Stimulated activated CD8-positive, alpha-beta memory T cell treated with anti-CD3 and anti-CD28 coated beads, Interleukin-12 subunit alpha, Interleukin-12 subunit beta, amount 100 ng/mL, for 24 hours (primary cell): ENCODE results near the gene OR1A2.
"Not testable (repeated sequence)": the region's sequence is repeated elsewhere in the genome, so short reads cannot be mapped to it uniquely, and the experiment has no call there.

ENCODE experiments used
- DNase-seq: peaks from one replicate; pipeline ENCODE4 v3.0.0-alpha.2; 2020; ENCODE audit errors: extremely low read depth

The OR1A2 gene

GRCh38 chr17:3197219-3197618 lies at the start of gene OR1A2:
TSS of gene OR1A2 (plus strand) at chr17:3197519. CDS start at chr17:3197519, 0 bp downstream.
- DNase-seq: no peak

DNA sequence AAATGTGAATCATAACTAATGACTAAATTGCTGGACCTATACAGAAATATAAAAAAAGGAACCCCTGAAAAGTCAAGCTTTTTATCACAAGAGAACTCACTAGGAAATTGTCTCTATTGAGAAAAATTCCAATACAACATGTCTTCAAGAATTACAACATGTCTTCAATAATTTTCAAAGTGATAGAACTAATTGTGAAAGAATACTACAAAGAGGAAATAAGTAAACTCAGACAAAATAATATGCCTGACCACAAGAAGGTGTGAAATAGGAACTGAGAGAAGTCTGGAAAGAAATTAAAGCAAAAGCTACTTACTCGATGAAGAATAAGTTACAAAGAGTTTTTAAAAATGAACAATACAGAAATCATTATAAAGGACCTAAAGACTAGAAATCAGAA lies 40.1 kb upstream of the OR1A2 start:
- DNase-seq: no peak

GRCh38 chr17:3167574-3167973 lies 29.7 kb upstream of the OR1A2 start:
- no peak for DNase-seq

GRCh38 chr17:3189961-3190360 lies 7.4 kb upstream of the OR1A2 start:
- DNase-seq: no peak

- DNase-seq: no peak
Measured at GRCh38 chr17:3207367-3207766, 10.0 kb downstream of the OR1A2 start, which contains the start of gene OR1A1. TSS of gene OR1A1 (plus strand) at chr17:3207667. CDS start at chr17:3215621, 7,954 bp downstream.

DNA sequence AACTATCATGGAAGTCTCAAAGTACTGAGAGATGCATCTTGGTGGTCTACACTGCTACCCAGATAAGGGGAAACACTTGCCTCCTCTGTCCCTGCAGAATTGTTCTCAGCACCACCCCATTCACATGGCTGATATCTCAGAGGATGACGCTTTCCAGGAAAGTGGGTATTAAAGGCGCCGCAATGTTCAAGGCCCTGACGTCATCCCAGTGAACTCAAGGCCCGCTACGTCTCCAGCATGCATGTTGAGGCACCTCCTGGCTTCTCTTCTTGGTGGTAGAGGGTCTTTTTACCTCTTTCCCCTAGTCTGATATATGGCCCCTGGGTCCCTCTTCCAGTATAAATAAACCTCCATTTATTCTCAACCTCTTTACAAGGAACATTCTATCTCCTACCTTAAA lies 11.2 kb downstream of the OR1A2 start:
- no peak for DNase-seq

GRCh38 chr17:3213001-3213400 lies 15.7 kb downstream of the OR1A2 start:
- no peak for DNase-seq

DNA sequence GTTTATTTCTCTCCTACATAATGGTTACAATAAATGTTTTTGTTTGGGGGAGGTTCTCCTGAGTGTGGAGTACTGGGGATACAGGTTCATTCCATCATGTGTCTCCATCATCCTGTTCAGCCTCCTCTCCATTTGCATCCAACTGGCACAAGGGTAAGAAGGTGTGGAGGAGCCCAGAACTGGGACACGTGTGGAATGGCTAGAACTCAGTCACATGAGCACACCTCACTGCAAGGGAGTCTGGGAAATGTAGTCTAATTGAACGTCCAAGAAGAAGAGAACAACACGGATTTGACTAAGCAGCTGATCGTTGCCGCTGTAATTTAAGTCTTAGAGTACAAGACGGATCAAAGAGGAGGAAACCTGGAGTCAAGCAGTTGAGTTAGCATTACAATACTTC lies 16.3 kb downstream of the OR1A2 start:
- no peak for DNase-seq

DNA sequence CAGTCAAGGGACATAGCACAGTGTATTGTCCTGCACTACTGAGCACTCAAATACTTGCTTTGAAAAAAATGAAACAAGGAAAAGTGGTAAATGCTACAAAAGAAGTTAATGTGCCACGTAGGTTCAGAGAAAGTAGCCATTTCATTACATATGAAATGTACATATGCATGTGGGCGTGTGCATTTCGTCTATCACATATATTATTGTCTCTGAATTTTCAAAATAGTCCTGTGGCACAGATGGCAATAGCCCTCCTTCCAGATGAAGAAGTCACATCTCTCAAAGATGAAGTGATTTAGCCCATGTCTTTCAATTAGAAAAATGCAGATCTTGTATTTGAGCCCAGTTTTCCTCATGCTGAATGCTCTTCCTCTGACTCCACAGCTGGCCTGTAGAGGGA lies 22.7 kb downstream of the OR1A2 start:
- not testable (repeated sequence) for DNase-seq

- no peak for DNase-seq
Measured at GRCh38 chr17:3221850-3222249, 24.5 kb downstream of the OR1A2 start.

DNA sequence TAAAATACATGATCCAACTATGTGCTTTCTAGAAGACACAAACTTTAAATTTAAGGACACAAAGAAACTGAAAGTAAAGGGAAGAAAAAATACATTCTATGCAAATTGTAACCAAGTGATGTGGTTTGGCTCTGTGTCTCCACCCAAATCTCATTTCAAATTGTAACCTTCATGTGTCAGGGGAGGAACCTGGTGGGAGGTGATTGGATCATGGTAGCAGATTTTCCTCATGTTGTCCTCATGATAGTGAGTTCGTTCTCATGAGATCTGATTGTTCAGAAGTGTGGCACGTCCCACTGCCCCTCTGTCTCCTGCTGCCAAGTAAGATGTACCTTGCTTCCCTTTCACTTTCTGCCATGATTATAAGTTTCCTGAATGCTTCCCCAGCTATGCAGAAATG lies 25.2 kb downstream of the OR1A2 start:
- no peak for DNase-seq

DNA sequence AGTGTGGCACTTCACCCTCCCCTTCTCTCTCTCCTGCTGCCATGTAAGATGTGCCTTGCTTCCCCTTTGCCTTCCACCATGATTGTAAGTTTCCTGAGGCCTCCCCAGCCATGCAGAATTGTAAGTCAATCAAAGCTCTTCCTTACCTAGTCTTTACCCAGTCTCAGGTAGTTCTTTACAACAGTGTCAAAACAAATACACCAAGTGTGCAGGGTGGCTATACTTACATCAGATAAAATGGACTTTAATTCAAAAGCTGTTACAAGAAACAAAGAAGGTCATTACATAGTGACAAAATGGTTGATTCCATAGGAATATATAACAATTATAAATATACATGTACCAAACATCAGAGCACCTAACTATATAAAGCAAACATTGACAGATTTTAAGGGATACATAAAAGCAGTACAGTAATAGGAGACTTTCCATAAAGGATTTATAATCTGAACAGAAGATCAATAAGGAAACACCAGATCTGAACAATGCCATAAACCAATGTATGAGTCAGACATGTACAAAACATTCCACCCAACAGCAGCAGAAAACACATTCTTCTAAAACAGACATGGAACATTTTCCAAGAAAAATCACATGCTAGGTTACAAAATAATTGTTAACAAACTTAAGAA lies 27.5 kb downstream of the OR1A2 start:
- DNase-seq: not testable (repeated sequence)

DNA sequence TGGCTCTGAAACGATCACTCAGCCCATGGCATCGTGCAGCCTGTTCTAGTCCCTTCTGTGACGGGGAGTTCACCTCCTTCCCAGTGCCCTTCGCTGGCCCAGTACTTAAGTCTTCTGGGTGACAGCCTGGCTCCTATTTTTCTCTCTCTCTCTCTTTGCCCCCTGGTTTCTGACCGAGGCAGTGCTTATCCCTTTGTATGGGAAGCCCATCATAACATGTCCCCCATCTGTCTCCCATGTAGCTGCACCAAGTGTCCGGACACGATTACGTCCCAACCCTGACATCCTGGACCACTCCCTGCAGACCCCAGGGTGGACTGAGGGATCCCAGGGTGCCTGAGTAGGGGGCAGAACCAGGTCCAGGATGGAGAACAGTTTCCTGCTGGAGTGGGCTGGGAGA lies 35.0 kb downstream of the OR1A2 start:
- DNase-seq: not testable (repeated sequence)

GRCh38 chr17:3238685-3239084 lies 41.4 kb downstream of the OR1A2 start:
- DNase-seq: not testable (repeated sequence)

GRCh38 chr17:3241044-3241443 lies 43.7 kb downstream of the OR1A2 start:
- not testable (repeated sequence) for DNase-seq

GRCh38 chr17:3244841-3245240 lies 47.5 kb downstream of the OR1A2 start:
- not testable (repeated sequence) for DNase-seq
